Stomach (tissue), 4 donors: ENCODE results near the gene BRAF.

Experiments
- POLR2AphosphoS5 ChIP-seq, 3 donors: sonication (generic); formaldehyde crosslinking; IDR thresholded peaks; one replicate each; pipeline ENCODE4 v1.6.1; 2016; ENCODE audit warnings: antibody characterized with exemption in 3 of 3
- TF ChIP-seq, protein P1 (sequence below), 7 experiments: fragments of 450-650 bp in 4 of 7; fragments of 200-600 bp in 3 of 7; sonication (generic) in 3 of 7; IDR thresholded peaks; one replicate each; pipeline ENCODE4 v1.5.1; 2016 to 2019; ENCODE audit warnings: antibody characterized with exemption in 7 of 7, control low read depth in 2 of 7, mild to moderate bottlenecking in 1 of 7

DNA sequence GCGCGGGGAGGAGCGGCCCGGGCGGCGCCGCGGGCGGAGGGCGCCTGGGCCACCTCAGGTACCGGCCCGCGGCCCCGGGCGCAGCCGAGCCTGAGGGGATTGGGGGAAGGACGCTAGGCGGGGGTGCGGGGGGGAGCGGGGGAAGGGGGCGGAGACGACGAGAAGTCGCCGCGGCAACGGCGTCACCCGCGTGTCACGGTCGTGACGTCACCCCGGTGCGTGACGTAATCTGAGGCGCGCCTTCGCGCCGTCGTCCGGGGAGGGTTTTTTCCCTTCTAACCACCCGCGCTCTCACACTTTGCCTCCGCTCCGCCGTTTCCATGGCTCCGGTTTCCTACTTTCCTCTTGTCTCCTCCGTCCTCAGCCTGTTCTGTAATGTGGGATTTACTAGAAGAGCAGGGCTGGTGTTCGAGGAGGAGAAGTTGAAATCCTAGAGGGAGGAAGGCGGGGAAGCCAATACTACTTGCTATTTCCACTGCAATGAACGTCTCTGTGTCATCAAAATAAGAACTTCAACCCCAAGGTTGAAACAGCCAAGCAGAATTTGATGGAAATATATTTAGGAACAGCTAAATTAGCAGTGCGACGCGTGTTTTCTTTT, at the start of gene BRAF:
- peak; percentile 43 to 67 (median 64) for TF ChIP-seq POLR2AphosphoS5 (IDR thresholded peaks at IDR 0.05)
- TF ChIP-seq, protein P1, sequence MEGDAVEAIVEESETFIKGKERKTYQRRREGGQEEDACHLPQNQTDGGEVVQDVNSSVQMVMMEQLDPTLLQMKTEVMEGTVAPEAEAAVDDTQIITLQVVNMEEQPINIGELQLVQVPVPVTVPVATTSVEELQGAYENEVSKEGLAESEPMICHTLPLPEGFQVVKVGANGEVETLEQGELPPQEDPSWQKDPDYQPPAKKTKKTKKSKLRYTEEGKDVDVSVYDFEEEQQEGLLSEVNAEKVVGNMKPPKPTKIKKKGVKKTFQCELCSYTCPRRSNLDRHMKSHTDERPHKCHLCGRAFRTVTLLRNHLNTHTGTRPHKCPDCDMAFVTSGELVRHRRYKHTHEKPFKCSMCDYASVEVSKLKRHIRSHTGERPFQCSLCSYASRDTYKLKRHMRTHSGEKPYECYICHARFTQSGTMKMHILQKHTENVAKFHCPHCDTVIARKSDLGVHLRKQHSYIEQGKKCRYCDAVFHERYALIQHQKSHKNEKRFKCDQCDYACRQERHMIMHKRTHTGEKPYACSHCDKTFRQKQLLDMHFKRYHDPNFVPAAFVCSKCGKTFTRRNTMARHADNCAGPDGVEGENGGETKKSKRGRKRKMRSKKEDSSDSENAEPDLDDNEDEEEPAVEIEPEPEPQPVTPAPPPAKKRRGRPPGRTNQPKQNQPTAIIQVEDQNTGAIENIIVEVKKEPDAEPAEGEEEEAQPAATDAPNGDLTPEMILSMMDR (IDR thresholded peaks at IDR 0.05): no peak
